ENCODE results near the gene SPA17. TPM values are rescaled to one million over a fixed set of nuclear protein-coding genes. Genes with fewer than 3 reads are reported as not detected.

Gene SPA17
- 14.5 TPM for polyA plus RNA-seq (2013, experiment 1 of 2)
- 13.2 TPM for polyA plus RNA-seq (2013, experiment 2 of 2)

- no peak within 1 kb of the TSS for H2BK12ac ChIP-seq (ENCODE audit: low read length in 2 of 2)
Measured at GRCh38 chr11:124673333-124674167, at the start of gene SPA17, which contains the start of gene SIAE. TSS of gene SPA17 (plus strand) at chr11:124673904. CDS start at chr11:124675265, 1,361 bp downstream. TSS of gene SIAE (minus strand) at chr11:124673739. CDS start at chr11:124673708, 31 bp downstream.

GRCh38 chr11:124625504-124626168, 48.1 kb upstream of the SPA17 start:
- Histone ChIP-seq H3K4ac (ENCODE audit: low read depth in 1 of 2, low read length in 2 of 2) (no peak overlapping the region), H2AK5ac (ENCODE audit: low read length, severe bottlenecking) (no peak overlapping the region), H2BK12ac (ENCODE audit: low read length in 2 of 2) (no peak overlapping the region), H3K14ac (ENCODE audit: low read length in 2 of 2) (no peak overlapping the region), H3K36me3 (ENCODE audit: control insufficient read depth in 1 of 2, insufficient read depth in 2 of 2, low read depth in 1 of 2, low read length in 2 of 2) (peaks cover 14 to 50% of the 10 kb centered on the region in 2 experiments), H3K18ac (ENCODE audit: low read depth in 1 of 2, low read length in 2 of 2) (no peak overlapping the region), H2BK15ac (ENCODE audit: low read depth, poor library complexity, severe bottlenecking) (peak overlapping the region; percentile 8), H2BK5ac (ENCODE audit: low read depth, low read length, poor library complexity, severe bottlenecking) (no peak overlapping the region), H3K9ac (ENCODE audit: low read length) (no peak overlapping the region), H4K8ac (ENCODE audit: low read length) (no peak overlapping the region), H3K79me1 (replicated peaks; ENCODE audit: low read length, poor library complexity, severe bottlenecking) (peaks cover 20% of the 10 kb centered on the region), H3K4me2 (ENCODE audit: low read length, poor library complexity, severe bottlenecking) (no peak overlapping the region), H4K91ac (ENCODE audit: low read length) (no peak overlapping the region), H3K9me3 (ENCODE audit: control insufficient read depth, low read length) (no peaks in the 10 kb centered on the region), H3K27ac (ENCODE audit: low read length, poor library complexity, severe bottlenecking) (no peak overlapping the region), H3K4me1 (ENCODE audit: control insufficient read depth, insufficient read depth, low read depth, low read length) (peaks cover 1% of the 10 kb centered on the region), H3K4me3 (ENCODE audit: insufficient read depth in 1 of 2, low read depth in 1 of 2, low read length in 2 of 2) (peak overlapping the region in 1 of 2 experiments; percentile 4), H3K27me3 (ENCODE audit: control insufficient read depth in 1 of 2, insufficient read depth in 1 of 2, low read length in 2 of 2) (no peaks in the 10 kb centered on the region), H2BK120ac (ENCODE audit: low read depth, low read length) (no peak overlapping the region), H2AFZ (ENCODE audit: low read depth, low read length) (no peak overlapping the region), H3K23ac (ENCODE audit: low read length in 2 of 2) (no peak overlapping the region)
- WGBS: 100% methylated on average over 3 of the region's 3 CpGs
- no peak for DNase-seq

More at GRCh38 chr11:124673333-124674167, at the start of gene SPA17, which contains the start of gene SIAE:
- Histone ChIP-seq H3K4me1 (ENCODE audit: control insufficient read depth, insufficient read depth, low read depth, low read length) (peaks cover 4% of the 10 kb centered on the region), H3K9me3 (ENCODE audit: control insufficient read depth, low read length) (no peaks in the 10 kb centered on the region), H3K4me2 (ENCODE audit: low read length, poor library complexity, severe bottlenecking) (peak within 1 kb of the TSS; percentile 69), H2BK15ac (ENCODE audit: low read depth, poor library complexity, severe bottlenecking) (peak within 1 kb of the TSS; percentile 60), H3K36me3 (ENCODE audit: control insufficient read depth in 1 of 2, insufficient read depth in 2 of 2, low read depth in 1 of 2, low read length in 2 of 2) (peaks cover 0 to 2% of the 10 kb centered on the region in 2 experiments), H2BK120ac (ENCODE audit: low read depth, low read length) (no peak within 1 kb of the TSS), H2AK5ac (ENCODE audit: low read length, severe bottlenecking) (no peak within 1 kb of the TSS), H4K91ac (ENCODE audit: low read length) (peak within 1 kb of the TSS; percentile 16), H3K18ac (ENCODE audit: low read depth in 1 of 2, low read length in 2 of 2) (peak within 1 kb of the TSS; percentile 44 to 82), H4K8ac (ENCODE audit: low read length) (peak within 1 kb of the TSS; percentile 67), H3K79me1 (replicated peaks; ENCODE audit: low read length, poor library complexity, severe bottlenecking) (peaks cover 2% of the 10 kb centered on the region), H3K9ac (ENCODE audit: low read length) (peak within 1 kb of the TSS; percentile 97), H3K23ac (ENCODE audit: low read length in 2 of 2) (no peak within 1 kb of the TSS), H3K27me3 (ENCODE audit: control insufficient read depth in 1 of 2, insufficient read depth in 1 of 2, low read length in 2 of 2) (peaks cover 0 to 5% of the 10 kb centered on the region in 2 experiments), H2BK5ac (ENCODE audit: low read depth, low read length, poor library complexity, severe bottlenecking) (no peak within 1 kb of the TSS), H3K27ac (ENCODE audit: low read length, poor library complexity, severe bottlenecking) (peak within 1 kb of the TSS; percentile 56), H3K4ac (ENCODE audit: low read depth in 1 of 2, low read length in 2 of 2) (peak within 1 kb of the TSS in 1 of 2 experiments; percentile 8), H3K4me3 (ENCODE audit: insufficient read depth in 1 of 2, low read depth in 1 of 2, low read length in 2 of 2) (peak within 1 kb of the TSS; percentile 71 to 89), H3K14ac (ENCODE audit: low read length in 2 of 2) (peak within 1 kb of the TSS in 1 of 2 experiments; percentile 66), H2AFZ (ENCODE audit: low read depth, low read length) (peak within 1 kb of the TSS; percentile 89)
- peak; percentile 98 for DNase-seq
- WGBS: under 1% methylated on average over 55 of the region's 58 CpGs

GRCh38 chr11:124627546-124627945, 46.2 kb upstream of the SPA17 start:
- no peak overlapping the region for H3K4me3 ChIP-seq (ENCODE audit: insufficient read depth in 1 of 2, low read depth in 1 of 2, low read length in 2 of 2)
- no peak overlapping the region for H2BK15ac ChIP-seq (ENCODE audit: low read depth, poor library complexity, severe bottlenecking)
- 100% methylated on average over 1 of the region's 5 CpGs for whole genome bisulfite sequencing
- H3K14ac ChIP-seq (ENCODE audit: low read length in 2 of 2): no peak overlapping the region
- no peak overlapping the region for H3K9ac ChIP-seq (ENCODE audit: low read length)
- no peak overlapping the region for H2AK5ac ChIP-seq (ENCODE audit: low read length, severe bottlenecking)
- H3K4me2 ChIP-seq (ENCODE audit: low read length, poor library complexity, severe bottlenecking): no peak overlapping the region
- H3K18ac ChIP-seq (ENCODE audit: low read depth in 1 of 2, low read length in 2 of 2): no peak overlapping the region
- H3K4ac ChIP-seq (ENCODE audit: low read depth in 1 of 2, low read length in 2 of 2): no peak overlapping the region
- no peak for DNase-seq
- H3K9me3 ChIP-seq (ENCODE audit: control insufficient read depth, low read length): no peaks in the 10 kb centered on the region
- H3K27ac ChIP-seq (ENCODE audit: low read length, poor library complexity, severe bottlenecking): no peak overlapping the region
- no peak overlapping the region for H2BK120ac ChIP-seq (ENCODE audit: low read depth, low read length)
- H3K27me3 ChIP-seq (ENCODE audit: control insufficient read depth in 1 of 2, insufficient read depth in 1 of 2, low read length in 2 of 2): no peaks in the 10 kb centered on the region
- H4K91ac ChIP-seq (ENCODE audit: low read length): no peak overlapping the region
- no peak overlapping the region for H2BK5ac ChIP-seq (ENCODE audit: low read depth, low read length, poor library complexity, severe bottlenecking)
- no peak overlapping the region for H2BK12ac ChIP-seq (ENCODE audit: low read length in 2 of 2)
- H3K4me1 ChIP-seq (ENCODE audit: control insufficient read depth, insufficient read depth, low read depth, low read length): peaks cover 1% of the 10 kb centered on the region
- peaks cover 25 to 69% of the 10 kb centered on the region in 2 experiments for H3K36me3 ChIP-seq (ENCODE audit: control insufficient read depth in 1 of 2, insufficient read depth in 2 of 2, low read depth in 1 of 2, low read length in 2 of 2)
- peaks cover 23% of the 10 kb centered on the region for H3K79me1 ChIP-seq (replicated peaks; ENCODE audit: low read length, poor library complexity, severe bottlenecking)
- no peak overlapping the region for H3K23ac ChIP-seq (ENCODE audit: low read length in 2 of 2)
- H2AFZ ChIP-seq (ENCODE audit: low read depth, low read length): no peak overlapping the region
- H4K8ac ChIP-seq (ENCODE audit: low read length): no peak overlapping the region

GRCh38 chr11:124629961-124630360, 43.7 kb upstream of the SPA17 start:
- Histone ChIP-seq H3K9ac (ENCODE audit: low read length) (no peak overlapping the region), H3K79me1 (replicated peaks; ENCODE audit: low read length, poor library complexity, severe bottlenecking) (peaks cover 24% of the 10 kb centered on the region), H3K14ac (ENCODE audit: low read length in 2 of 2) (no peak overlapping the region), H3K4me2 (ENCODE audit: low read length, poor library complexity, severe bottlenecking) (no peak overlapping the region), H2BK12ac (ENCODE audit: low read length in 2 of 2) (no peak overlapping the region), H2BK120ac (ENCODE audit: low read depth, low read length) (no peak overlapping the region), H3K27me3 (ENCODE audit: control insufficient read depth in 1 of 2, insufficient read depth in 1 of 2, low read length in 2 of 2) (no peaks in the 10 kb centered on the region), H2BK15ac (ENCODE audit: low read depth, poor library complexity, severe bottlenecking) (no peak overlapping the region), H3K4me1 (ENCODE audit: control insufficient read depth, insufficient read depth, low read depth, low read length) (peaks cover 1% of the 10 kb centered on the region), H3K23ac (ENCODE audit: low read length in 2 of 2) (no peak overlapping the region), H3K18ac (ENCODE audit: low read depth in 1 of 2, low read length in 2 of 2) (no peak overlapping the region), H2AK5ac (ENCODE audit: low read length, severe bottlenecking) (no peak overlapping the region), H4K91ac (ENCODE audit: low read length) (no peak overlapping the region), H3K9me3 (ENCODE audit: control insufficient read depth, low read length) (no peaks in the 10 kb centered on the region), H4K8ac (ENCODE audit: low read length) (no peak overlapping the region), H2AFZ (ENCODE audit: low read depth, low read length) (no peak overlapping the region), H2BK5ac (ENCODE audit: low read depth, low read length, poor library complexity, severe bottlenecking) (no peak overlapping the region), H3K36me3 (ENCODE audit: control insufficient read depth in 1 of 2, insufficient read depth in 2 of 2, low read depth in 1 of 2, low read length in 2 of 2) (peaks cover 27 to 90% of the 10 kb centered on the region in 2 experiments), H3K4me3 (ENCODE audit: insufficient read depth in 1 of 2, low read depth in 1 of 2, low read length in 2 of 2) (no peak overlapping the region), H3K4ac (ENCODE audit: low read depth in 1 of 2, low read length in 2 of 2) (no peak overlapping the region), H3K27ac (ENCODE audit: low read length, poor library complexity, severe bottlenecking) (no peak overlapping the region)
- 96% methylated on average over 3 of the region's 4 CpGs for WGBS
- no peak for DNase-seq
